ENCODE measurements around the gene BMP10. TPM values are rescaled to one million over a fixed set of nuclear protein-coding genes. Genes with fewer than 3 reads are reported as not detected.

BMP10 gene
- total RNA-seq, 1 donor from 2014 or later: 0.13 TPM

Other genes starting within 250 kb of the BMP10 start
- gene PROKR1, start 227.8 kb downstream of the BMP10 start, total RNA-seq: 0.09 to 0.14 TPM (median 0.11 TPM) in 3 replicates
- gene ARHGAP25, start 136.6 kb downstream of the BMP10 start, total RNA-seq: 1.2 to 1.4 TPM (median 1.3 TPM) in 3 replicates
- gene GKN2, start 81.5 kb upstream of the BMP10 start, total RNA-seq: not detected in 3 replicates
- not detected in 3 replicates for gene GKN1, start 103.2 kb upstream of the BMP10 start, total RNA-seq
- gene ANTXR1, start 141.8 kb upstream of the BMP10 start, total RNA-seq: 137 to 144 TPM (median 144 TPM) in 3 replicates

Data from mesothelial cell of epicardium (in vitro differentiated cells).